Hippocampal formation (tissue), 2 donors: ENCODE data around the gene POLR3E.
A peak's percentile ranks its signal among the peaks of the same experiment; 100 is the strongest.

Experiments
- DNase-seq, 2 donors: peaks; one replicate each; lab custom pipeline; 2025; lab: John Stamatoyannopoulos, UW

The POLR3E gene

DNA sequence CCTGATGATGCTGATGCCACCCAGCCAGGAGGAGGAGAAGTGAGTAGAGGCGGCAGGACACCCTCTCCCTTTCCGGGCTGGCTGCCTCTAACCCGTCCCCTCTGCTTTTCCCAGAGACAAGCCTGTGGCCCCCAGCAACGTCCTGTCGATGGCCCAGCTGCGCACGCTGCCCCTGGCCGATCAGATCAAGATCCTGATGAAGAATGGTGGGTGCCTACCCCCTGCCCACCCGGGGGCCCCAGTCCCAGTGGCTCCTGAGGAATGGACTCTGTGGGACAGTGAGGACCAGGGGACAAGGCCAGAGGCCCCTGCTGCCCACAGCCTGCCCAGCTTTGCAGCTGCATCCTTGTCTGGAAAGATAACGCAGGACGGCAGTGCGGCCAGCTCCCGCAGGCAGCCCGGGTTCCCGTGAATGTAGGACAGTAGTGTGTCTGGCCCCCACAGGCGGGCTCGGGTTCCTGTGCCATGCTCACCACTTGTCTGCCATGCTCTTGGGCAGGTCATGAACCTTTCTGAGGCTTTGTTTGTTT lies 19.9 kb downstream of the POLR3E start:
- DNase-seq: no peak

DNA sequence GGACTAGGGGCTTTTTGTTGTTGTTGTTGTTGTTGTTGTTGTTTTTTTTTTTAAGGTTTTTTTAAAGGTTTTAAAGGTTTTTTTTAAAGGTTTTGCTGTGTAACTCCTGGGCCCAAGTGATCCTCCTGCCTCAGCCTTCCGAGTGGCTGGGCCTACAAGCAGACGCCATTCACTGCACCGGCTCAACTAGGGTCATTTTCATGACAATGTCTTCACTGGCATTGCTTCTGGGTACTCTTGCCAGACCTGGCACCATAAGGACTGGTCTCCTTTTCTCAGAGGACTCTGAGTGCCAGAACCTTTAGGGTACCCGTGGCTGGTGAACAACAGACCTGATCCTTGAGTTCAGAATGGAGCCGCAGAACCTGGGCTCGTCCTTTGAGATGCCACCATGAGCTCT lies 20.4 kb downstream of the POLR3E start:
- DNase-seq: no peak

DNA sequence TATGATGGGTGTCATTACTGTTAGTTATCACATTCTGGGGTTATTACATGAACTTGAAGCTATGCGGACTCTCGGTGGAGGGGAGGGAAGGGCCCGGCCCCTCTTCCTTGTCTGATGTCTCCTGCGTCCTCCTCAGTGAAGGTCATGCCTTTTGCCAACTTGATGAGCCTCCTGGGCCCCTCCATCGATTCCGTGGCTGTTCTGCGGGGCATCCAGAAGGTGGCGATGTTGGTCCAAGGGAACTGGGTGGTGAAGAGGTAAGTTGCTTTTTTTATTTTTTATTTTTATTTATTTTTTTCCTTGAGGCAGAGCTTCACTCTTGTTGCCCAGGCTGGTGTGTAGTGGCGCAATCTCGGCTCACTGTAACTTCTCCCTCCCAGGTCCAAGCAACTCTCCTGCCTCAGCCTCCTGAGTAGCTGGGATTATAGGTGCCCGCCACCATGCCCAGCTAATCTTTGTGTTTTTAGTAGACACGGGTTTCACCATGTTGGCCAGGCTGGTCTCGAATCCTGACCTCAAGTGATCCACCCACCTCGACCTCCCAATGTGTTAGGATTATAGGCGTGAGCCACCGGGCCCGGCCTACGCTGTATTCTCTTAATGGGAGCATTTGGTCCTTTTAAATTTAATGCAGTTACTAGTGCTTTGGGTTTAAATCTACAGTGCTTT lies 21.6 kb downstream of the POLR3E start:
- DNase-seq: no peak

DNA sequence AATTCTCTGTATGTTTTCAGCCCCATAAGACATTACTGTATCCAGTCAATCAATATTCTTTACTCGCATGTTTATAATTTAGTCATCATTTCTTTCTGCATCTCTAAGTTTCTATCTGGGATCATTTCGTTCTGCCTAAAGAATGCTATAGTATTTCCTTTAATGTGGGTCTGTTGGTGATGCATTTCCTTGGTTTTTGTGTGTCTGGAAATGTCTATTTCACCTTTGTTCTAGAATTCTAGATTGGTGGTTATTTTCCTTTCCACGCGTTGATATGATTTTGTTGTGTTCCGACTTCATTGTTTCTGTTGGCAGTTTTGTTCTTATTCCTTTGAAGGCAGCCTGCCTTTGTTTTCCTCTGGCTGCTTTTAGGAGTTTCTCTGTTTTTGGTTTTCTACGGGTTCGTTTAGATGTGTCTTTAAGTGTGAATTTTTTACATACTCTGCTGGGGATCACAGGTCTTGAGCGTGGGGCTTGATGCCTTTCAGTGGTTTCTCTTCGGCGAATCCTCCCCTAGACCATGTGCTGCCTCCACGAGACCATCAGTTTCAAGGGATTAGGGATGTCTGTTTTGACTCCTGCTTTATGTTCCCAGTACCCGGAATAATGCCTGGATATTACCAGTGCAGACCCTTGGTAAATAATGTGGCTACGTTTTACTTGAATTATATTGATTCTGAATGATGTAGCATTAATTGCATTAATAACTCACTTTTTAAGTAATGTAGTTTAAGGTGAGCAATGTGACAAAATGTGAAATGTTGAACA lies 23.5 kb downstream of the POLR3E start:
- no peak for DNase-seq

DNA sequence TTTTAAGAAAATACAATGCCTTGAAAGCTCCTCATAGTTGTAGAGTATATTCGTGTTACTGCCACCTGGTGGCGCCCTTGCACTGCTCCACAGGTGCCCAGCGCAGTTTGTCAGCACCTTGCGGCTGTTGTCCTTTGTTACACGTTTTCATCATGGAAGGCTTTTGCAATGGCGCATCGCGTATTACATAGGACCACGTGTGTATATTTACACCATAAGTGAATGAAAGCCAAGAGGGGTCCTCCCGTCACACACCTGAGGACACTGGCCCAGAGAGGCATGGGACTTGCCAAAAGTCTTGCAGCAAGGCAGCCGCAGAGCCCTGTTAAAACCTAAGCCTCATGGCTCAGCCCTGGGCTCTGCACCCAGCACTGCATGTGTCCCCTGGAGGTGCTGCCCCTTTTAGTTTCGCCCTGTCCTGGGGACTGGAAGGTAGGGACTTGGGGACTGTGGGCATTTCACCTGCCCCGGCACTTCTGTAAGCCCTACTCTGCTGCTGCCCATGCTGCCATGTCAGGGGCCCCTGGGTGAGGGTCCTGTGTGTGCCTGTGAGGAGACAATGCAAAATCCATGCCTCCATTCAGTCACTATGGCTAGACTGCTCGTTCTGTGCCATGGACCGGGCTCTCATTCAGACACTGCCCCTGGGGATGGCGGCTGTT lies 24.3 kb downstream of the POLR3E start:
- DNase-seq: peak; percentile 3 to 42

DNA sequence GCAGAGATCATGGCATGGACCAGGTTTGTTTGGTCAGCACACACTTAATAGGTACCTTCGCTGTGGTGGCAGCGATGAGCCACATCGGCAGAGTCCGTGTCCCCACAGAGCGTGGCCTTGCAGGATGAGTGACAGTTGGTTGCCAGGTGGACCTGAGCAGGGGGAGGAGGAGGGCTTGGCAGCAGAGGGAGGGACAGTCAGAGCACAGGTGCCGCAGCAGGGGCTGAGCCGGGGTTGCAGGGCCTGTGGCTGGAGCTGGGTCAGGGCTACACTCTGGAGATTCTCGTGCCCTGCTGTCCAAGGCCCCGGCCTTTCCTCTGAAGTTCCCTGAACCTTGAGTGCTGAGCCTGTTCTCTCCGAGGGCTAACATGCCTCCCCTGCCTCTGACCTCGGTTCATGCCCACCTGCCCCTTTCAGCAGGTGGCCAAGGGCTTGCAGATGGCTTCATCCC lies 24.8 kb downstream of the POLR3E start:
- no peak for DNase-seq

DNA sequence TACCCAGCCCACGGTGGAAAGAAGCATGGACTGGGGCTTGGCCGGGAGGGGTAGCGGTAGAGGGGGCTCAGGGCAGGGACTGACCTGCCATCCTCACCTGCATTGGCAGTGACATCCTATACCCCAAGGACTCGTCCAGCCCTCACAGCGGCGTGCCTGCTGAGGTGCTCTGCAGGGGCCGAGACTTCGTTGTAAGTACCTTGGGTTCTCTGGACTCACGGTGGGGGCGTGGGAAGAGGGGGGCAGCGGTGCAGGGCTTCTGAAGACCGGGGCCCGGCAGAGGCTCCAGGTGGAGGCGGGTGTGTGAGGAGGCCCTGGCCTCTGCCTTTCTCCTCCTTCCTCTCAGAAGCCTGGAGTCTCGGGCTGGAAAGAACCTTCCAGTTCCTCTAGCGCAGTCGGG lies 25.5 kb downstream of the POLR3E start:
- DNase-seq: no peak

DNA sequence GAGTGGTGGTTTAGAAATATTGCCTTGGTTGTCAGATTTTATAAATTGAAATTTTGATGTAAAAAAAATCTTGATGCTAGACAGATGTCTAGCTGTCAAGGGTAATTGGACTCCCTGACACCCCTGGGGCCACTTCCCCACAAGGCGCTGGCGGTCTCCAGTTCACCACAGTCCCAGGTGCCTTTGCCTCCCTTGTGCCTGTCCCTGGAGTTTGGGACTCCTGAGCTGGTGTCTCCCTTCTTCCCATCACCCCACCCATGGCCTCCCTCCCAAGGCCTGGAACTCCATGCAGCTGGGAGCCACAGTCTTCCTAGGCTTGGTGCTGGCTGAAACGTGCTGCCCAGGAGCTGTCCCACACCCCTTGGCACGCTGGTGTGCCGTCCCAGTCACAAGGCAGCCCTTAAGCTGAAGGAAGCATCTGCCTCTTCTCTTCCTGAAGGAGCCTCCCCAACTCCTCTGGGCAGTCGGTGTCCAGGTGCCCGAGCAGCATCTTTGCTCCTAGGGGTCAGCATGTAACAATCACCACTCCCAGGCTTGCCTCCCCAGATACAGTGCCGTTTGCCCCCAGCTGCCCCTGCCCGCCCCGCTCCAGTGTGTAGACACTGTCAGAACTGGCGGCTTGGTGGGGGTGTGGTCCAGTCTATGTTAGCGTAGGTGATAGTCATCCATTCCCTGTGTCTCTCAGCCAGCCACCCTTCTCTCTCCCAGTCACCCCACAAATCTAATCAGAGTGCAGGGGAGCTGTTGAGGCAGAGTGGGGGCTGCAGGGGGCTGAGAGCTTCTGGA lies 26.2 kb downstream of the POLR3E start:
- DNase-seq: no peak

DNA sequence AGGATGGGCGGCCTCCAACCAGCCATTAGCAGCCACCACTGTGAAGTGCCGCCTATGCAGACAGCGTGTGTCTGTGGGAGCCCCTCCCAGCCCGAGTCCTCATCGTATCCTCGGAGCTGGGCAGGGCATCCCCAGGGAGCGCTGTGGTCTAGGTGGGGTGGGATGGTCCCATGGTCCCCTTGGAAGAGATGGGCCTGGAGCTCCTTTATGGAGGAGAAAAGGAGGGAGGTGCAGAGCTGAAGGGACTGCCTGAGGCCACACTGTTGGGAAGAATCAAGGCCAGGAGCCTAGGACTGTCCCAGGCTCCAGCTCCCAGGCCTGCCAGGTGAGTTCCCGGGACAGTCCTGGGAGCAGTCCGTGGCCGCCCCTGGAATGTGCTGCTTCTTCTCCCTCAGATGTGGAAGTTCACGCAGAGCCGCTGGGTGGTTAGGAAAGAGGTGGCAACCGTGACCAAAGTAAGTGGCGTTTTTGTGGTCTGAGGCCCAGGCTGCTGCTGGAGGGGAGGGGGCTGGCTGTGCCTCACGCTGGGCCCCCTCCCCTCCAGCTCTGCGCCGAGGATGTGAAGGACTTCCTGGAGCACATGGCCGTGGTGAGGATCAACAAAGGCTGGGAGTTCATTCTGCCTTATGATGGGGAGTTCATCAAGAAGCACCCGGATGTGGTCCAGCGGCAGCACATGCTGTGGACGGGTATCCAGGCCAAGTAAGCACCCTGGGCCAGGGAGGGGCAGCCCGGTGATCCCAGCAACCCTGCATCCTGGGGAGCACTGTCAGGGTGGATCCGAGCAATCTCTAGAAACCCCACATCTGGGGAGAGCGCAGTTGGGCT lies 27.0 kb downstream of the POLR3E start:
- DNase-seq: no peak

DNA sequence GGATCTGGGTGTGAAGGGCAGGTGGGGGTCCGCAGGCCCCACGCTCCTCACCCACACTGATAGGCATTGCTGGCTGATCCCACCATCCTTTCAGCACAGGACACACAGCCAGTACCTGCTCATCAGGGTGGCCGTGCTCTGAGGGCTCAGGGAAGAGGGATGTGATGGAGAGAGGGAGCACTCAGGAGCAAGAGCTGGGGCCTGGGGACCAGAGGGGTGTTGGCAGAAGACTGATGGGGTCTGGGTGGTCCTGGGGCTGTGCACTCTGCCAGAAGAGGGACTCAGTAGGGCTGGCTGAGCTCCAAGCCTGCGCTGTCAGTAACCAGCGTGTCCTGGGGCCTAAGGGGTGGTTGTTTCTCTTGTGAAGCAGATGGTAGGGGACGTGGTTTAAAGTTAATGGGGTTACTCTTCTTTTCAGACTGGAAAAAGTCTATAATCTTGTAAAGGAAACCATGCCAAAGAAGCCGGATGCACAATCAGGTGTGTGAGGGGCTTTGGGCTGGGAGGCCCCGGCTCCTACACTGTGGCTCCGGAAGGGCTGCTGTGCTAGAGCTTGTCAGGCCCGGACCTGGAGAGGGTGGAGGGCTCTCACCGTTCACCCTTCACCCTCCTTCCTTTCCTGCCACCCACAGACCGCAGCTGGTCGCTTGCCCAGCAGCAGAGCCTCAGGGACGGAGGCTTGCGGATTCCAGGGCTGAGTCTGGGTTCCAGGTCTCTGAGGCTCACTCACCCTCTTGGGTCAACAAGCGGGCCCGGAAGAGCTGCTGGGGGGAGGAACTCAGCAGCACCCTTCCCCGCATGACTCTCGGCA lies 27.8 kb downstream of the POLR3E start:
- no peak for DNase-seq

DNA sequence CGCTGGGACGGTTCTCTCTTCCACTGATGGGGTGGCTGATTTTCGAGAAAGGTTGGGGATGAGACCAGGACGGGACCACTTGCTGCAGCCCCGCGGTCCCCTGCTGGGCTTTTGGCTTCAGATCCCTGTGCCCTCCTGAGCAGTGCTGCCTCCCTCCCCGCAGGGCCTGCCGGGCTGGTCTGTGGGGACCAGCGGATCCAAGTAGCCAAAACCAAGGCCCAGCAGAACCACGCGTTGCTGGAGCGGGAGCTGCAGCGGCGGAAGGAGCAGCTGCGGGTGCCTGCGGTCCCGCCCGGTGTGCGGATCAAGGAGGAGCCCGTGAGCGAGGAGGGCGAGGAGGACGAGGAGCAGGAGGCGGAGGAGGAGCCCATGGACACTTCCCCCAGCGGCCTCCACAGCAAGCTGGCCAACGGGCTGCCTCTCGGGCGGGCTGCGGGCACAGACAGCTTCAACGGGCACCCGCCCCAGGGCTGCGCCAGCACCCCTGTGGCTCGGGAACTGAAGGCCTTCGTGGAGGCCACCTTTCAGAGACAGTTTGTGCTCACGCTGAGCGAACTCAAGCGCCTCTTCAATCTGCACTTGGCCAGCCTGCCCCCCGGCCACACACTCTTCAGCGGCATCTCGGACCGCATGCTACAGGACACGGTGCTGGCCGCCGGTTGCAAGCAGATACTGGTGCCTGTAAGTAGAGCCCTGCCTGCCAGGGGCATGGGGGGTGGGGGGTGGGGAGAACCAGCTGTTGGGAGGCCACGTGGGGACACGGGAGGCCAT lies 28.6 kb downstream of the POLR3E start:
- no peak for DNase-seq

DNA sequence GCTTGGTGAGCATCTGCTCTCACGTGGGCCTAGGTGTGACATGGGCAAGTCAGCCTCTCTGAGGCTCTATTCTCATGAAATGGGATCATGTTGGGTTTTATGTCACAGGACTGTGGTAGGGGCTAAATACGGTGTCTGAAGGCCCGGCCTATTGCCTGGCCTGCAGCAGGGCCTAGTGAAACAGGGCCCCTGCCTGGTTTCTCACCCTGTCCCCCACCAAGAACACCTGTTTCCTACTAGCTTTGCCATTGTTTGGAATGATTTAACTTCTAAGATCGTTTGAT lies 29.1 kb downstream of the POLR3E start:
- DNase-seq: no peak

DNA sequence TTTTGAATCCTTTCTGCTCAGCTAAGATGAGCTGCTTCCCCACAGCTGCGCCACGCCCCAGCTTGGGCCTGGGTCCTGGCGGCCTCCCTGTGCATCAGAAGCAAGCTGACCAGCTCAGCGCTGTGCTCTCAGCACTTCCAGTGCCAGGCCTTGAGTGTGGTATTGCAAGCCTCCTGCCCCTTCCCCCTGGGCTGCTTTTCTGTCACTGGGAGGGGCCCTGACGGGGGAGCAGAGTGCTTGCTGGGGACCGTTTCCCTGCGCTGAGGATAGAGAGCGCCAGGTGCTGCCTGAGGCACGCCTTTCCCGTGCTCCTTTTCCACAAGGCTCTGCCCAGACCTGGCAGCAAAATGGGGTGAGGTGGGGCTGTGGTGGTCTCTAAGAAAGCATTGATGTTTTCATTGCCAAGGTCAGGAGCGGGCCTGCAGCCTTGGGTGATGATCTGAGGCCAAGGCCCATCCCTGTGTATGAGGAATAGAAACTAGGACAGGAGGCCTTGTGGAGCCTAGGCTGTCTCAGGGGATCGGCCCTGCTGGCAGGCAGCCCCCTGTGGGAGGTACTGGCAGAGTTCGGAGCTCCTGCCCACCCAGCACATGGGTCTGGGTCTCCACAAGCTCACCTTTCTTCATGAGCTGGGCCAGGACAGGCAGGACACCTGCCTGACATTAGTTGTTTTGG lies 29.7 kb downstream of the POLR3E start:
- DNase-seq: no peak

DNA sequence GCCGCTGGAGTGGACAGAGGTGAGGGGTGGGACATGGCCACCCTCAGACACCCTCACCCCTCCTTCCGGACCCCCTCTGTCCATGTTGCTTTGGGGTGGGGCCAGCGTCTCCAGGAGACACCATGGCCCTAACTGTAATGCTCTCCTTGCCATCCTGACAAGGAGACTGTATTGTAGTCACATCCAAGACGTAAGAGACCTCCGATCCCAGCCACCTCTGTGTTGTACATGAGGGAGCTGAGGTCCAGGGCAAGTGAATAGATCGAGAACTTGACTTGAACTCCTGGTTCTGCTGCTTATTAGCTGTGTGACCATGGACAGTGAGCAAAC lies 30.2 kb downstream of the POLR3E start:
- no peak for DNase-seq

DNA sequence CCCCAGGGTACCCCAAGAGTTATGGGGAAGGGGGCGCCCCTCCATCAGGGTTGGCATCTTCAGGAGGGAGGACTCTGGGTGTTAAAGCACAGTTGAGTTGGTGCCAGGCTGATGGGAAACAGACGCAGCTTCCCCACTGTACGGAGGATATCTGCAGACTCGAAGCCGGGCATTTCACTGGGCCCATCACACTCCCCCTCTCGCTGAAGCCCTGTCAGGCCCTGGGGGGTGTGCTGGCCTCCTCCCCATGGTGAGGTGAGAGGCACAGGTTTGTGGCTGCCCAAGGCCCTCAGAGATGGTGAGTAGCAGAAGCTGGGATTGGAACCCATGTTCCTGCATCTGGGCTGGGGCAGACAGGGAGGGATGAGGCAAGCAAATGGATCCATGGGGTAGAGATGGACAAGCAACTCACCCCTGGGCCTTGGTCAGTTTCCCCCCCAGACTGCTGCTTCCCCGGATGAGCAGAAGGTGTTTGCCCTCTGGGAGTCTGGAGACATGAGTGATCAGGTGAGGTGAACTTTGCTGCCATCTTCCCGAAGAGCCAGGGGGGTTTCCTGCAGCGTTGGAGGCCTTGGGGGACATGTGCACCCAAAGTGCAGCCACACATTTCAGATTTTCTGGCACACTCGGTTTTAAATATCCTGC lies 31.0 kb downstream of the POLR3E start:
- DNase-seq: no peak

DNA sequence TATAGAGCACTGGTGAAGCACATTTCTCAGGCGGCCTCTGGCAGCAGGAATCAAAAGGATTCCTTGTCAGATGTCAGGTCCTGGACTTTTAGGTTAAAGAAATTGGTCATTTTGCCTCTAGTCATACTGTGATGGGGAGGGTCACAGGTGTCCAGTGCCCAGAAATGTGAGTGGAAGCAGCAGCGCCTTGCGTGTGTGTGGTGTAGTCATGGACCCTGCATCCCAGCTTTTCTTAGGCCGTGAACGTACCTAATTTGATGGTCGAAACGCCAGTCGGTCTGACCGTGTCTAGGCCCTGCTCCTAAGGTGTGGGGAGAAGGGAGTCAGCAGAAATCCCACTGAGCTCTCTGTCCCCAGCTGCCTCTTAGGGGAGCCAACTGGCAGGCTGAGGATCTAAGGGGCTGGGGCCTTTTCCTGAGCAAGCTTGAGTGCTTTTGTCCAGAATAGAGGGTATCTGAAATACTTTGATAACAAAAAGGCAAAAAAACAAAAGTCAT lies 32.0 kb downstream of the POLR3E start:
- DNase-seq: no peak

DNA sequence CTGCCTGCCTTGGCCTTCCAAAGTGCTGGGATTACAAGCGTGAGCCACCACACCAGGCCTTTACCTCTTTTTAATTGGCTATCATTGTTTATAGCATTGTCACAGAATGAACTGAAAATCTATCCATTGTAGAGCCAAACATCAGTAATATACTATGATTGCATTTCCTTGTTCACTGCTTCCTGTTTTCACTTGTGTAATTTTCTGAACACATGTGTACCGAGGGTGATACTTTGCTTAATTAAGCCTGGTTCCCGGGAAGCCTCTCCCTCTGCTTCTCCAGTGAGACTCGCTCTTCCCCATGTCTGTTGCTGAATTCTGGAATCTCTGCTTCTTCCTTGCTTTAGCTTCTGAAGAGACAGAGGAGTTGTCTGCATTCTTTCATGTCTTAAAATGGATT lies 33.1 kb downstream of the POLR3E start:
- DNase-seq: no peak

DNA sequence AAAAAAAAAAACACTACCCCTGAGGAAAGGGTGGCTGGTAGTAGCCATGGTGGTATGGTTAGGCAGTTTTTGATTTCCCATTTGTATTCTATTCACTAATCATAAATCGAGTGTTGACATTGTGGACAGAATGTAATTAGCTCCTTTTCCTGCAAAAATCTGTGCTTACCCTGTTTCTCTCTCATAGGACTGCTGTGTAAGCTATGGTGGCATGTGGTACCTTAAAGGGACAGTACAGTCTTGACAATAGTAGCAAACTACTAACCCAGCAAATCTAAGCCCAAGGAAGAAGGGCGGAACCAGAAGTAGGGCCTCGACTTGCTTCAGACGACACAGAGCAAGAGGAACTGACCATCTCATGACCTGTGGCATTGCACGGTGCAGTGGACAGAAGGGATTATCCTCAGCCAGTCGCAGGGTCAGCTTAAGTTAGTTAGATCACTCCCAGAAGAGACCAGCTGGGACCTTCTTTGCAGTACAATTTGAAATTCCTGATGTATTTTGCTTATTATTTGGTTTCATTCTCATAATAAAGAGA lies 36.3 kb downstream of the POLR3E start:
- no peak for DNase-seq
